AG09309 (cell line): ENCODE measurements around the gene FERMT1.

Experiments
- DNase-seq: peaks from one replicate; pipeline ENCODE4 v3.0.0-alpha.2; 2010; ENCODE audit warnings: low read depth
- H3K4me3 ChIP-seq: 2 replicates; pipeline ENCODE4 v1.5.1; 2011; ENCODE audit warnings: mild to moderate bottlenecking, low read depth, low read length, moderate library complexity; ENCODE audit not compliant: control insufficient read depth
- CTCF ChIP-seq: IDR thresholded peaks from 2 replicates; pipeline ENCODE4 v1.5.1; 2011; ENCODE audit warnings: mild to moderate bottlenecking, low read depth, low read length, inconsistent platforms; ENCODE audit not compliant: insufficient read depth, control insufficient read depth; ENCODE audit errors: missing control alignments

The FERMT1 gene

GRCh38 chr20:6029538-6029937 lies 93.3 kb downstream of the FERMT1 start:
- TF ChIP-seq CTCF: no peak
- no peak for DNase-seq
- H3K4me3 ChIP-seq: no peak overlapping the region

- no peak for DNase-seq
- TF ChIP-seq CTCF: no peak
- H3K4me3 ChIP-seq: no peak overlapping the region
These were observed 94.0 kb downstream of the FERMT1 start for GRCh38 chr20:6028818-6029217.

GRCh38 chr20:6026051-6026450 lies 96.8 kb downstream of the FERMT1 start:
- DNase-seq: no peak
- TF ChIP-seq CTCF: no peak
- H3K4me3 ChIP-seq: no peak overlapping the region
